Measurements from ENCODE around the gene DOCK11. TPM values are rescaled to one million over a fixed set of nuclear protein-coding genes. Genes with fewer than 3 reads are reported as not detected.
A peak's percentile ranks its signal among the peaks of the same experiment; 100 is the strongest.
"Not testable (repeated sequence)": the region's sequence is repeated elsewhere in the genome, so short reads cannot be mapped to it uniquely, and the experiment has no call there.

DOCK11 gene
- total and polyA plus RNA-seq, 9 of the 15 experiments (the other 6 are each of a cell fraction or from before 2014, with no cell fraction given) = 41.8 to 77.8 (median 50.9) TPM

- H3K36me3 ChIP-seq (ENCODE audit: control insufficient read depth, insufficient read depth, low read length); H3K4me3 ChIP-seq; DNase-seq (ENCODE audit: extremely low read depth in 1 of 4, low spot score in 3 of 4); ATAC-seq; H3K79me2 ChIP-seq (ENCODE audit: control insufficient read depth, insufficient read depth, low read length); H3K9me1 ChIP-seq (ENCODE audit: control insufficient read depth, insufficient read depth, low read length); H3K27ac ChIP-seq (ENCODE audit: extremely low read depth, low read depth, low read length); H3K27me3 ChIP-seq (ENCODE audit: control insufficient read depth in 2 of 2, insufficient read depth in 2 of 2, low read length in 2 of 2); CTCF ChIA-PET (ENCODE audit: low intra/inter-chr PET ratio); FAIRE-seq; H3K9ac ChIP-seq (ENCODE audit: insufficient read depth in 1 of 2, low read depth in 2 of 2, low read length in 2 of 2); intact Hi-C loops (cut with micrococcal nuclease); H3K4me1 ChIP-seq (replicated peaks in 1 of 2; ENCODE audit: control insufficient read depth in 2 of 2, insufficient read depth in 2 of 2, low read length in 2 of 2); POLR2A ChIA-PET; H3K9me3 ChIP-seq (replicated peaks; ENCODE audit: control insufficient read depth, insufficient read depth, low read depth, low read length); H4K20me1 ChIP-seq (replicated peaks; ENCODE audit: control insufficient read depth, insufficient read depth, low read length); H3K4me2 ChIP-seq (ENCODE audit: insufficient read depth, low read length); in situ Hi-C loops (cut with MboI); H2AFZ ChIP-seq (ENCODE audit: low read depth, low read length); BruUV-seq (replicated peaks): not testable (repeated sequence)
- TF ChIP-seq ZNF146 (CRISPR knock-in tag; IDR thresholded peaks at IDR 0.05; ENCODE audit: unreplicated experiment) (peak; percentile 35), BCOR (IDR thresholded peaks at IDR 0.05) (0 out of 2 replicates have a peak, but pooled peaks have one; percentile 10)
- WGBS (ENCODE audit: insufficient coverage, low coverage, missing lambda C conversion rate) = 72% methylated on average over 2 of the region's 3 CpGs
These were observed 236.9 kb downstream of the DOCK11 start for GRCh38 chrX:118732551-118732950.

- Histone ChIP-seq H3K27me3 (ENCODE audit: control insufficient read depth in 2 of 2, insufficient read depth in 2 of 2, low read length in 2 of 2) (no peaks in the 10 kb centered on the region), H4K20me1 (replicated peaks; ENCODE audit: control insufficient read depth, insufficient read depth, low read length) (no peaks in the 10 kb centered on the region), H3K79me2 (ENCODE audit: control insufficient read depth, insufficient read depth, low read length) (no peaks in the 10 kb centered on the region), H3K27ac (ENCODE audit: extremely low read depth, low read depth, low read length) (no peak overlapping the region), H2AFZ (ENCODE audit: low read depth, low read length) (no peak overlapping the region), H3K36me3 (ENCODE audit: control insufficient read depth, insufficient read depth, low read length) (no peaks in the 10 kb centered on the region), H3K9me3 (replicated peaks; ENCODE audit: control insufficient read depth, insufficient read depth, low read depth, low read length) (no peaks in the 10 kb centered on the region), H3K4me3 (no peak overlapping the region), H3K4me2 (ENCODE audit: insufficient read depth, low read length) (no peak overlapping the region), H3K9ac (ENCODE audit: insufficient read depth in 1 of 2, low read depth in 2 of 2, low read length in 2 of 2) (no peak overlapping the region), H3K4me1 (replicated peaks in 1 of 2; ENCODE audit: control insufficient read depth in 2 of 2, insufficient read depth in 2 of 2, low read length in 2 of 2) (no peaks in the 10 kb centered on the region), H3K9me1 (ENCODE audit: control insufficient read depth, insufficient read depth, low read length) (no peaks in the 10 kb centered on the region)
- no peak for DNase-seq (ENCODE audit: extremely low read depth in 1 of 4, low spot score in 3 of 4)
- no TSS peak for BruUV-seq (replicated peaks)
- POLR2A ChIA-PET = no interaction called here
- TF ChIP-seq TEAD2 (tag; IDR thresholded peaks at IDR 0.05) (no peak), HNRNPL (IDR thresholded peaks at IDR 0.05; ENCODE audit: low read depth, low read length) (no peak), CTCF (IDR thresholded peaks at IDR 0.05 in 2 of 3, conservative IDR thresholded peaks at IDR 0.05 in 1 of 3; ENCODE audit: insufficient read depth in 2 of 3, low read depth in 1 of 3, low read length in 3 of 3) (no peak), CBX5 (IDR thresholded peaks at IDR 0.05; ENCODE audit: borderline replicate concordance, low read depth) (no peak), SRF (CRISPR knock-in tag; IDR thresholded peaks at IDR 0.05) (no peak), PHF20 (IDR thresholded peaks at IDR 0.05; ENCODE audit: partially characterized antibody) (no peak), CCAR2 (IDR thresholded peaks at IDR 0.05; ENCODE audit: low read depth, low read length) (no peak), ZNF668 (CRISPR knock-in tag; IDR thresholded peaks at IDR 0.05) (no peak)
- no peak for FAIRE-seq
- ATAC-seq = no peak
- in situ Hi-C loops (cut with MboI) = no loop called here
- CTCF ChIA-PET (ENCODE audit: low intra/inter-chr PET ratio) = no interaction called here
- intact Hi-C loops (cut with micrococcal nuclease) = no loop called here
- WGBS (ENCODE audit: insufficient coverage, low coverage, missing lambda C conversion rate) = 61% methylated on average over 2 of the region's 2 CpGs
These were observed 239.3 kb downstream of the DOCK11 start for GRCh38 chrX:118734909-118735308.
